Measurements from ENCODE around the gene OR7G1.

OR7G1 gene, protein sequence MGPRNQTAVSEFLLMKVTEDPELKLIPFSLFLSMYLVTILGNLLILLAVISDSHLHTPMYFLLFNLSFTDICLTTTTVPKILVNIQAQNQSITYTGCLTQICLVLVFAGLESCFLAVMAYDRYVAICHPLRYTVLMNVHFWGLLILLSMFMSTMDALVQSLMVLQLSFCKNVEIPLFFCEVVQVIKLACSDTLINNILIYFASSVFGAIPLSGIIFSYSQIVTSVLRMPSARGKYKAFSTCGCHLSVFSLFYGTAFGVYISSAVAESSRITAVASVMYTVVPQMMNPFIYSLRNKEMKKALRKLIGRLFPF

DNA sequence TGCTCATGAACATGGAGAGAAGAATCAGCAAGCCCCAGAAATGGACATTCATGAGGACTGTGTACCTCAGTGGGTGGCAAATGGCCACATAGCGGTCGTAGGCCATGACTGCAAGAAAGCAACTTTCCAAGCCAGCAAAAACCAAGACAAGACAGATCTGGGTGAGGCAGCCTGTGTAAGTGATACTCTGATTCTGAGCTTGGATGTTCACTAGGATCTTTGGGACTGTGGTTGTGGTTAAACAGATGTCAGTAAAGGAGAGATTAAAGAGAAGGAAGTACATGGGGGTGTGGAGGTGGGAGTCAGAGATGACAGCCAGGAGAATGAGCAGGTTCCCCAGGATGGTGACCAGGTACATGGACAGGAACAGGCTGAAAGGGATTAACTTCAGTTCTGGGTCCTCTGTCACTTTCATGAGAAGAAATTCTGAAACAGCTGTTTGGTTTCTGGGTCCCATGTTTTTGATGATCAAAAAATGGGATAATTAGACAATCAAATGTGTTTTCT lies at the start of gene OR7G1:
Gene OR7G1, minus strand, starts transcription at position 457 of the 507 bp plus-strand sequence. Its CDS starts 0 bp downstream, at position 457.
- no peak for DNase-seq

DNA sequence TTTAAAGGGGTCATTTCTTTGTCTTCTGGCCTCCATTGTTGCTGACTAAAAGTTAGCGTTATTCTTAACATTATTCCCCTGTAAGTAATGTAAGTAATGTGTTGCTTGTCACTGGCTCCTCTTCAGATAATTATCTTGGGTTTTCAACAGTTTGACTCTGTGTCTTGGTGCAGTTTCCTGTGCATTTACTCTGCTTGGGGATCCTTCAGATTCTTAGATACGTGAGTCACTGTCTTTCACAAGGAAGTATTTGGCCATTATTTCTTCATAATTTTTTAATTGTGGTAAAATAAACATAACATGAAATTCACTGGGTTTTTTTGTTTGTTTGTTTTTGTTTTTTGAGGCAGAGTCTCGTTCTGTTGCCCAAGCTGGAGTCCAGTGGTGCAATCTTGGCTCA lies 49.7 kb upstream of the OR7G1 start:
- DNase-seq, result no peak

DNA sequence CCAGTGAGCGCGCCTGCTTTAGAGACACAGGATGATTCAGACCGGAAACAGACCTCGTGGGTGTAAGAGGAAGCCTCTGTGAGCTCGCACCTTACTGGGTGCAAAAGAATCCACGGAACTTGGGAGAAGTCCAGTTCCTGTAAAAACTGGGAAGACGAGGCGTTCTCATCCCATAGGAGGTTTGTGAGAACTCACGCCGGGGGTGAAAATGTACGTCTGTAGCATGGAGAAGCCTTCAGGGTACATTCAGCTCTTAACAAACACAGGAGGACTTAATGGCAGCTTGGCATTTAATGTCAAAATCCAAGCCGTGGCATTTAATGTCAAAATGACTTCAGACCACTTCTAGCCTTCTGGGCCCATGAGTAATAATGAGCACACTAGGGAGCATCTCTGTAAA lies 45.9 kb upstream of the OR7G1 start:
- DNase-seq, result no peak

DNA sequence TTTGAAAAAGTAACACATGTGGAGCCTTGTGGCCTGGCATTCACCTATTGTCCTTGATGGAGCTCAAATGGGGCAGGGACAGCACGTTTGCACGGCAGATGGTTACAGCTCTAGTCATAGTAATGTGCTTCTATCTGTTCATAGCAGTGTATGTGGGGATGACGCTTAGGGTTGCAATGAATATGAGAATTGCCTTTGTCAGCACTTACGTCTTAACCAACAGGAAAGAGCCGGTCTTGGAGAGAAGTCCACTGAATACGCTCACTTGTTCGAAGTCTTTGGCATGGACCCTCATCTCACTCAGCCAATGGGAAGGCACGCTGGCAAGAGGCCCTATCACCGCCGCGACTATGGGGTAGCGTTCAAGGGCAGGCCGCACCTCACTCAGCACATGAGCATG lies 44.3 kb upstream of the OR7G1 start:
- DNase-seq, result no peak

DNA sequence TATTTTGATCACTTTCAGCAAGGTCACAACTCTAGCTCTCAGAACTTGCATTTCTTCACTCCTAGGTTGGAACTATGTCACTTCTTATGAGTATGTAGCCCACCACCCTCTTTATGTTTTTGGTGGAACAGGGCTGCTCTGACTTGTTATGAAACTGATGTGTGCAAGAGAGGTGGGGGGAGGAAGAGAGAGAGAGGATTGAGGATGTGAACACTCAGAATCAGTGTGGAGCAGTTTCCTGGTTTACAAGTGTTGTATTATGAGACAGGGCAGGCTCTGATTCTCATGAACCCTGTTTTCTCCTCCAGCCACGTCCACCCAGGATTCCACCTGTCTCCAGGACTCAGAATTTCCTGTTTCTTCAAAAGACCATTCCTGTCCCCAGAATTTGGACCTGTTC lies 40.7 kb upstream of the OR7G1 start:
- DNase-seq, result no peak

DNA sequence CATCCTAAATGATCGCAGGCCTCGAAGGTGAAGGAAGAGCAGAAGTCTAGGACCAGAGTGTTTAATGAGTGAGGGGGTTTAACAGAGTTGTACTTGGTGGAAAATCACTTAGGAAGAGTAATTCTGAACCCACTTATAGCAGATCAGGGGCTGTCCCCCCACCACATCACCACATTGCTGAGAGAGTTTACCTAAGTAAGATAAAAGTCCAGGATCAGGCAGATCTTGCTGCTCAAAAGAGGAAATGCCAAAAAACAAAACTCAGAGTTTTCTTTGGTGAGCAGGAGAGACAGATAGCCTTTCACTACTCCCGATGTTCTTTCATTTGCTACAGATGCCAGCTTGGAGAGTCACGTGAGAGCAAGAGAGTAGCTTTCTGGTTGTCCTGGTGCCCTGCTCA lies 40.0 kb upstream of the OR7G1 start:
- DNase-seq, result no peak

DNA sequence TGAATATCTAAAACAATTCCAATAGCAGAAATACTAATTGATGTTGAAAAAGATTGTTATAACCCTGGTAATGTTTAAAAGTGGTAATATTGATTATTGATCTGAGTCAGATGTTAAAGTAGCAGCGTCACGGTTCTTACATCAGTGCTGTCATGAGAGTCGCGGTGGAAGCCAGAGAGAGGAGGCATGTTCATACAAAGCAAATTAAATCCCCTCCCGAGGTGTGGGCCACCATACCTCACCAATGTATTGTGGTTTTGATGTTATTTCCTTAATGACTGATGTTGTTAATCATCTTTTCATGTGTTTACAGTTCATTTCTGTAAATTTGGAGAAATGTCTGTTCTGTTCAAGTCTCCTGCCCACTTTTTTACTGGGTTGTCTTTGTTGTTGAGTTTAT lies 35.8 kb upstream of the OR7G1 start:
- DNase-seq, result no peak

DNA sequence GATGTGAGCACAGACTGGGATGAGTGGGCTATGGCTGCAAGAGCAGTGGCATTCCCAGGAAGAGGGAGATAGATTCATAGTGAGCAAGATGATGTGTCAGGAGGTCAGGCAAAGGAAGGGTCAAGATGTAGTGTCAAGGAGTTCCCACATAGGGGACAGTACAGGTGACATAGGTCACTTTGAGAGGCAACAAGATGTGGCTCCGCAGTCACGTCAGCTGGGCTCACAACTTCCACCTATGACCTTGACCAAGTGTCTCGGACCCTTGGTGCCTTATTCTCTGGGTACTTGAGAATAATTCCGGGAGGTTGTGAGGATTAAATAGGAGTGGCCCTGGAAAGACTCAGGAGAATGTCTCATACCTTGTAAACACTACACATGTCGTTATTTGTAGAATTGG lies 35.1 kb upstream of the OR7G1 start:
- no peak for DNase-seq

DNA sequence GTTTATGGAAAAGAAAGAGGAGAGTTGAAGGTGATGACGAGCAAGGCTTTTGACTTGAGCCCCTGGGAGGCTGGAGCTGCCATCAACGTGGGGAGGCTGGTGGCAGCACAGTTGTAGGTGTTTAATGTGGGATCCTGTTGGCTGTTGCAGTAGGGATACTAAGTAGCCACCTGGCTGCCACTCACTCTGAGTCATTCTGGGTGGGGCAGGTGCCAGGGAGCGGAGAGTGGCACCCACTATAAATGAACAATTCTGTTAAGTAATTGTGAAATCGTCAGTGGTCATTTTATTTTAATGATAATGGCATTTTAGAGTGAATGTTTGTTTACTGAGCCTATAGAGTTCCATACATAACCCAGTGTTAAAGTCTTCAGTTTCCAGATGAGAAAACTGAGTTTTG lies 34.4 kb upstream of the OR7G1 start:
- DNase-seq, result no peak

DNA sequence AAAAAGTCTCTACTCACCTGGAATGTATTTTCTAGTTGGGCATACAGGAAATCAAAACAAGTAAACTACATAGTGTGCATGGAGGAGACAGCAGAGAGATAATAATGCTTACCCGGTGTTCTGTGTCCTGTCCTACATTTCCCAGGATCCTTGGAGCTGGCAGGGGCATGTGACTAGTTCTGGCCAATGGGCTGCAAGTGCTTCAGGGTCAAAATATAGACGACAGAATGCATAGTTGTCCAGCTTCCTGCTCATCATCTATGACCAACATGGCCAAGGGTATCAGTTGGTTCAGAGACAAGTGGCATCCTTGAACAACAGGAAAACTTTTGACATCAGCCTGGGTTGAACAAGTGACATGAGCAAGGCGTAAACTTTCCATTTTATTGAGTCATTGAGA lies 33.1 kb upstream of the OR7G1 start:
- DNase-seq, result no peak

DNA sequence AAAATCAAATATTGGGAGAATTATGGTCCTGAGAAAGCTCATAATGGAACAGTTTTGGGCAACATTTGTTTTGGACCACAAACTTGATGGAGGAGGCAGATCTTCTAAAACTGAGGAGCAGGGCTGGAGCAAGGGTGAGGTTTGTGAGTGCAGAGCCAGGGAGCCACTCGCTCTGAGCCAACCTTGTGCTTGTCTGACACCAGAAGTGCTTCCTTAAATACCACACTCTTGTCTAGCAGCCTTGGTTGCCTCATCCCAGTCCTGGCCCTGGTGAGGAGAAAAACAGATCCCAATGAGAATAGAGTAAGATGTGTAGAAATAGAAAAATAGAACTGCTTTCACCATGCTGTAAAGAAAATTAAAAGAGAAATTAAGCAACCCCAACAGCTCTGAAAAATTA lies 31.3 kb upstream of the OR7G1 start:
- DNase-seq, result no peak

DNA sequence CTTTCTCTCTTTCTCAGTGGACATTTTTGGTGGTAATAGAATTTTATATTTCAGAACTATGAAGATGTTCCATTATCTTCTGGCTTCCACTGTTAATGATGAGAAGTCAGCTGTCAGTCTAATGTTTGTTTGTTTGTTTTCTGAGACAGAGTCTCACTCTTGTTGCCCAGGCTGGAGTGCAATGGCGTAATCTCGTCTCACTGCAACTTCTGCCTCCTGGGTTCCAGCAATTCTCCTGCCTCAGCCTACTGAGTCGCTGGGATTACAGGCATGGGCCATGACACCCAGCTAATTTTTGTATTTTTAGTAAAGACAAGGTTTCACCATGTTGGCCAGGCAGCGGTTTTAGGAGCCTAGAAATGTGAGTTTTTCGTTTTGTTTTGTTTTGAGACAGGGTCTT lies 29.4 kb upstream of the OR7G1 start:
- DNase-seq, result no peak

DNA sequence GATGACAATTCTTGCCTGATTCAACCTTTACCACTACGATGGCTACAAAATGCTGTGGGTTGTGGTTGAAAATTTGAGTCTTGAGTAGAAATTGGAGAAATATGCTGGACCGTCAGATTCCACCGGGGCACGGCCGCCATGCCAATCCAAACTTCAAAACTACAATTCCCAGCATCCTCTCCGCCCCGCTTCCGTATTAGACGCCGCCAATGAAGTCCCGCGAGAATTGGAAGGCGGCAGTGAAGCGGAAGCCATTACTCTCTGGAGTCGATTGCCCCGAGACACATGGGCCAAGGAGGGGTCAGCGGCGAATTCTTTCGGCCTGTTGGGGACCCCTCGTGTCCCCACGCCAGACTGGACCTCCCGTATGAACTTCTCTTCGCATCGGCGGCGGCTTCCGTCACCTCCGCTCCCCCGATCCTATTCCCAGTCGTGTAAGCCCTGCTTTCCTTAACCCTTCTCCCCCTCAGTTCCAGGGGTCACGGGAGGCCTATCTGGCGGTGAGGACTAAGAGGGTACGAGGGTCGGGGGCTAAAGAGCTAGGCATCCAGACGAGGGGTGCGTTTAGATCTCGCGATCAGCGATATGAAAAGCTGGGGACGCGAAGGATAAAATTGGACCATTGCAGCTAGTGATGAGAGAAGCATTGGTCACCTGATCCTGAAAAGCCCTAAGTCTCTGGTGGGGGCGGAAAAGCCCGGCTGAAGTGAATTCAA lies 24.8 kb upstream of the OR7G1 start, which contains the start of gene ZNF317:
Gene ZNF317, plus strand, starts transcription at position 239 of the 716 bp plus-strand sequence. CDS start 15,620 bp downstream, outside the sequence.
- DNase-seq, result peak; percentile 96

DNA sequence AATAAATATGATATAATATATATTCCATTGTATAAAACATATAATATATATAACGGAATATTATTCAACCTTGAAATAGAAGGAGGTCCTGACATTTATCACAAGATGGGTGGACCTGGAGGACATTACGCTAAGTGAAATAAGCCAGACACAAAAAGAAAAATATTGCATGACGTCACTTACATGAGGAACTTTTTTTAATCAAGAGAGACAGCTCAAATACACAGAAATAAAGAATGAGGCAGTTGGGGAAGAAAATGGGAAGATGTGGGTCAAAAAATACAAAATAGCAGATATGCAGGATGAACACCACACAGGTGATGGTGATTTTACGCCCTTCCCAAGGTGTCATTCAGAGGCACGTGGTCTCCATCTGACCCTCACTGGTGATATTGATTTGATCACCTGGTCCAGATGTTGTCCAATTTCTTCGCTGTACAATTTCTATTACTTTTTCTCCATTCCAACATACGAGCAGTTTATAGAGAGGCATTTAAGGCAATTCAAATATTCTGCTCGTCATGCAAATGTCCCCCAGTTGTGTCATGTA lies 24.1 kb upstream of the OR7G1 start:
- DNase-seq, result no peak

DNA sequence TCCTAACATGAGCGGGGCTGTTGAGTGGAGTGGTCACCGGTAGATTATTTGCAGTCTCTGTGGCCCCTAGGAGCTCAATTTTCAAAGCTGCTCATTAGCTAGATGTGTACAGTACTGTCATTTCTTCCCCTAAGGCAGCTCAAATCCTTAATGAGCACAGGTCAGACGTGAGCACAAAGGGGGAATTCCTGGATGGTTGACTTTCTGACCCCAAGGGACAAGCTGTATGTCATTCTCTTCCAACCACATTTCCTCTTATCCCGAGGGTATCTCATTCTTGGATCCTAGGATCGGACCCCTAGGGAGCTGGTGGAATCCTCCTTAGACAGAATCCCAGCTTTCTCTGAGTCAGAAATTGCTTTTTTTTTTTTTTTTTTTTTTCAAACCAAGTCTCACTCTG lies 16.9 kb upstream of the OR7G1 start:
- no peak for DNase-seq

DNA sequence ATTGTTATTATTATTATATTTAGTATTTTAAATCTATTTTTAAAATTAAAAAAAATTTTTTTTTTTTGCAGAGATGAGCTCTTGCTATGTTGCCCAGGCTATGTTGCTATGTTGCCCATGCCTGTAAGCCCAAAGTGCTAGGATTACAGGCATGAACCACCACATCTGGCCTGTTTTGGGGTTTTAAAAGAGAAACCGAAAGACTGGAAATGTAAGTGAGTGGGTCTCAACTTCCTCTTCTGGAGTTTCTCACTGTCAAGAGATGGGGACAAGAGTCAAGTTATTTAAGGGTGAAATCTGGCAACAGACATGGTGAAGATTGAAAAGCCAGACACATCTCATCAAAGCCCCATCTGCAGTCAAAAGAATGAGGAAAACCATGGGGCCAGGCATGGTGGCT lies 15.4 kb upstream of the OR7G1 start:
- no peak for DNase-seq

DNA sequence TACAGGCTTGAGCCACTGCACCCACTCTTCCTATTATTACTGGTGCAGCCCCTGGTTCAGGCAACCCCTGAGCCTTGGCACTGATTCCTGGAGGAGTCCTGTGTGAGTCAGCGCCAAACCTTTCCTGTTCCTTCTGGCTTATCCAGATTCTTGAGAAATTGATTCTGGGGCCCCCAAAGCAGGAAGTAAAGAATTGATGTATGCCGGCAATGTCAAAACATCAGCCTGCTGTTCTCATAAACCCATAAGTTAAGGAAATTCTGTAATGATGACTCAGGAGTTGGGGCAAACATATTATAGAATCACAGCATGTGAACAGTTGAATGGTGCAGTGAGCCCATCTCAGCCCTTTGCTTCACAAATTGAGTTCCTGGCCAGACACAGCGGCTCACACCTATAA lies 12.6 kb upstream of the OR7G1 start:
- no peak for DNase-seq

DNA sequence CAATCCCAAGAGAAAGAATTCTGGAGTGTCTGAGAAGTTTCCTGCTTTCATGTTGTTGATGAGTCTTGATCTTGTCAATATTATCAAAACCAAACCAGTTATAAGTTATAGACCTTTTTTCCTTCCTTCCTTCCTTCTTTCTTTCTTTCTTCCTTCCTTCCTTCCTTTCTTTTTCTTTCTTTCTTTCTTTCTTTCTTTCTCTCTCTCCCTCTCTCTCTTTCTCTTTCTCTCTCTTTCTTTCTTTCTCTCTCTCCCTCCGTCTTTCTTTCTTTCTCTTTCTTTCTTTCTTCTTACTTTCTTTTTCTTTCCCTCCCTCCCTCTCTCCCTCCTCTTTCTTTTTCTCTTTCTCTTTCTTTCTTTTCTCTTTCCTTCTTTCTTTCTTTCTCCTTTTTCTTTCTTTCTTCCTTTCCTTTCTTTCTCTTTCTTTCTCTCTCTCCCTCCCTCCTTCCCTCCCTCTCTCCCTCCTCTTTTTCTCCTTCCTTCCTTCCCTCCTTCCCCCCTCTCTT lies 11.4 kb upstream of the OR7G1 start, which contains the start of gene OR7G3:
Gene OR7G3, minus strand, starts transcription at position 51 of the 506 bp plus-strand sequence. Its CDS starts 0 bp downstream, at position 51.
- no peak for DNase-seq

DNA sequence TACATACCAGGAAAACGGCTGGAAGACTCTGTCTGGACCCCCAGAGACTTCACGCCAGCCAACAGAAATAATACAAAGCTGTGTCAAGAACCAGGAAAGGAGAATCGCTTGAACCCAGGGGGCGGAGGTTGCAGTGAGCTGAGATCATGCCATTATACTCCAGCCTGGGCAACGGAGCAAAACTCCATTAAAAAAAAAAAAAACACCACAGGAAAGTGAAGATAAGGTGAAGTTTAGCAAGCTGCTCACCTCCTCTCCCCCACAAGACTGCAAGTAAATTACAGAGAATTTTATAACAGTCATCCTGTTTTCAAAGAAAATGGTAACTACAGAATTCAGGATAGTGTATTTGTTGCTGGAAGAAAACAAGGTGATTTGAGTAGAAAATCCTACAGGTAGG lies 984 bp upstream of the OR7G1 start:
- DNase-seq, result no peak

DNA sequence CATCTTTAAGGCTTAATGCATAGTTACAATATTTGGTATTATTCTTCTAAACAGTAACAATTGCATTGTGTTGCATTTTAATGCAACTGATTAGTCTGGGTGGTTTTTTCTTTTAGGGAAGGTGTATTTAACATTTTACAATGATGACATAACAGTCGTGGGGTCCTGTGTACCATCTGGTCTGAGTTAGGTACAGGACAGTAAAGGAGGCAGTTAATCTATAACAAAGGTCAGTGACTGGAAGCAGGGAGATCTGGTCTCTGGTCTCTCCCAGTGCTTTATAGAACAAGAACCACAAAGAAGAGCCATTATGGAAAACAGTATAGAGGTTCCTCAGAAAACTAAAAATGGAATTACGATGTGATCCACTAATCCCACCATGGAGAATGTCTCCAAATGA lies 5.6 kb downstream of the OR7G1 start:
- DNase-seq, result no peak

DNA sequence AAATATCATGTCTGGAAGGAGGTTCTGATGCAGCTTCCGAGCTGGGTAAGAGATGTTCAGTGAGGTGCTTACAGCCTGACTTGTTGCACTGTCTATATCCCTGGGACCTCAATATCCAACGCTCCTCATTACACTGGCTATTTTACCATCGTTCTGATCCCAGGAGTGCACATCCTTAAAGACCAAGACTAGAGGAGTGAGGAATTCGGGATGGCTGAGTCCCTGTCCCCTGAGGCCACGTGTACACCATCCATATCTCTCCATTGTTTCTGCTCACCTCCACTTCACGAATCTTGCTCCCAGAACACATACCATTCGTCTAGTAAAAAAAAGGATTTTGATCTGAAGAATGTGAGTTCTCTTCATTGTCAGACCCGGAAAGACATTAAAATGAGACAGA lies 8.2 kb downstream of the OR7G1 start, which contains the start of gene OR7G2:
Gene OR7G2, minus strand, starts transcription at position 101 of the 400 bp plus-strand sequence. CDS start 4,232 bp downstream, outside the sequence.
- DNase-seq, result no peak

DNA sequence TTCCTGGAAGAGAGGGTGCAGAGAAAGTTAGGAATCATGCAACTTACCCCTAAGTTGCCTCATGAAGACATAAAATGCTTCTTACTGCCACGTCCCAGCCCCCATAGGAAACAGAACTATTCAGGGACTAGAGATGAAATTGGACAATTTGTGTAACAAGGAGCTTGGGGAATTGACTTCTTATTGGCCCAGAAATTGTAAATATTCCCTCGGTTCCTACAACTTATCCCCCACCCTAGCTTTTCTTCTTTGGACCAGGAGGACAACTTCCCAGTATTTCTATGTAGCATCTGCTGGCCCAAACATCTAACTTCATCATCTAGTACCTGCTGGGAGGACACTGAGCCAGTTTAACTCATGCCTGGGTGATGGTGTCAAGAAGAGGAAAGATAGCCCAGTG lies 28.8 kb downstream of the OR7G1 start, which contains the start of gene OR1M1:
Gene OR1M1, plus strand, starts transcription at position 301 of the 400 bp plus-strand sequence. CDS start 6,184 bp downstream, outside the sequence.
- DNase-seq, result no peak

DNA sequence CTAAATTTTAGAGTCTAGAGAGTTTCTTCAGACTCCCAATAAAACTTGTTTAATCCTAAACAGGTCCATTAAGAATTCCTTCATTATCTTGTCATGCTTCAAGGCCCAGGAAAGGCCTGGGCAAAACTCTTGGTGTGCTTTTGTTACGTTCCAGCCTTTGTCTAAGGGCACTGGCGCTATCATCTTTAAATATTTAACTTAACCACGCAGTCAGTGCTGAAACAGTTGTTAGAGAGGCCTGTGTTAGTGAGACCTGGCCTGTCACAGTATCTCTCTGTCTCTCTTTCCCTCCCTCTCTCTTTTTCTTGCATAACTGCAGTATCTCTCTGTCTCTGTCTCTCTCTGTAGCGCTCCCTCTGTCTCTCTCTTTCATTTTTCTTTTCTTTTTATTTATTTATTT lies 36.9 kb downstream of the OR7G1 start:
- no peak for DNase-seq
